ENCODE results near the gene TECPR2.
A peak's percentile ranks its signal among the peaks of the same experiment; 100 is the strongest.
"Not testable (repeated sequence)": the region's sequence is repeated elsewhere in the genome, so short reads cannot be mapped to it uniquely, and the experiment has no call there.

Gene TECPR2

DNA sequence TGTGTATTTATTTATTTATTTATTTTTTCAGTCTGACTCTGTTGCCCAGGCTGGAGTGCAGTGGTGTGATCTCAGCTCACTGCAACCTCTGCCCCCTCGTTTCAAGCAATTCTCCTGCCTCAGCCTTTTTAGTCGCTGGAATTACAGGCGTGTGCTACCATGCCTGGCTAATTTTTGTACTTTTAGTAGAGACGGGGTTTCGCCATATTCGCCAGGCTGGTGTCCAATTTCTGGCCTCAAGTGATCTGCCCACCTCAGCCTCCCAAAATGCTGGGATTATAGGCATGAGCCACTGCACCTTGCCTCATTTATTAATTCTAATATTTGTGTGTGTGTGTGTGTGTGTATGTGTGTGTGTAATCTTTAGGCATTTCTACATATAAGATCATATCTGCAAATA is 33.4 kb upstream of the TECPR2 start:
- DNase-seq; intact Hi-C loops (cut with DNase I): not testable (repeated sequence)

GRCh38 chr14:102330806-102331205 is 31.9 kb upstream of the TECPR2 start:
- intact Hi-C loops (cut with DNase I) = no loop called here
- DNase-seq = no peak

- DNase-seq = no peak
Observed at GRCh38 chr14:102333390-102333789, 29.4 kb upstream of the TECPR2 start.

DNA sequence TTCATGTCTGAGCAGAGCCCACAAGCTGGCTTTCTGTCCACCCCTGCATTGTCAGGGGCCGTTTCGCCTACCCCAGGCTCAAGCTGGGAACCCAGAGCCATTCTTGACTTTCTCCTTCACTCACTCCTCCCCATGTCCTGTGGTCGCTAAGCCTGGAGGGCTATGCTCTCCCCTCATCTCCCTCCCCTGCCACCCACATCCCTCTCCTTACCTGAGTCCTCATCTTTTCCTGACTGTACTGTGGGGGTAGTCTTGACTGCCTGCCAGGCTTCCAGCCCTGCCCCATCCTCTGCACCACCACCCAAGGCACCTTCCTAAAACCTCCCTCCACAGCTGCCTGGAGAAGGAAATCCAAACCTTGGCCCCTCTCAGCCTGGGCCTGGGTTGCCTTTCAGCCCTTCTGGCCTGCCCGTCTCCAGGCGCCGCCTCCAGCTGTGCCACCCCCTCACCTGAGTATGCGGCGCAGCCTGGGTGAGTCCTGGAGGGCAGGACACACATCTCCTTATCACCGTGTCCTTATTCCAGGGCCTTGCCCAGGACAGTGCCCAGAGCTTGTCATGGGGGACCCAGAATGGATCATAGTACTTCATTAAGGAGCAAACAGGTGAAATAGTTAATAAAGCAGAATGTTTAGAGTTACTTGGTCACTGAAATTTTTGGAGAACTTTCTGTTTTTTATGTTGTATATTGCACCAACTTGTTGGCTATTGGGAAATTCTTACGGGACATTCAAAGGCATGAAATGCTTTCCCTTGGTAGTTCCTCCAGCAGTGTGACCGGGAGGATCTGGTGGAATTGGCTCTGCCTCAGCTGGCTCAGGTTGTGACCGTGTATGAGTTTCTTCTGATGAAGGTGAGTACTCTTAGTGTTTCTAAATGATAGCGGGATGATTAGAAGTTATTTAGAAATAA is 28.7 kb upstream of the TECPR2 start:
- DNase-seq = no peak
- intact Hi-C loops (cut with DNase I) = no loop called here

More at GRCh38 chr14:102333390-102333789, 29.4 kb upstream of the TECPR2 start:
- intact Hi-C loops (cut with DNase I) = no loop called here

- intact Hi-C loops (cut with DNase I) = no loop called here
- peak in 1 of 42 donors; percentile 19 for DNase-seq
Observed at GRCh38 chr14:102335163-102335562, 27.6 kb upstream of the TECPR2 start.

- DNase-seq = peak in 7 of 42 donors; percentile 17 to 53 (median 35)
- intact Hi-C loops (cut with DNase I) = no loop called here
Observed at GRCh38 chr14:102338724-102339123, 24.0 kb upstream of the TECPR2 start.

DNA sequence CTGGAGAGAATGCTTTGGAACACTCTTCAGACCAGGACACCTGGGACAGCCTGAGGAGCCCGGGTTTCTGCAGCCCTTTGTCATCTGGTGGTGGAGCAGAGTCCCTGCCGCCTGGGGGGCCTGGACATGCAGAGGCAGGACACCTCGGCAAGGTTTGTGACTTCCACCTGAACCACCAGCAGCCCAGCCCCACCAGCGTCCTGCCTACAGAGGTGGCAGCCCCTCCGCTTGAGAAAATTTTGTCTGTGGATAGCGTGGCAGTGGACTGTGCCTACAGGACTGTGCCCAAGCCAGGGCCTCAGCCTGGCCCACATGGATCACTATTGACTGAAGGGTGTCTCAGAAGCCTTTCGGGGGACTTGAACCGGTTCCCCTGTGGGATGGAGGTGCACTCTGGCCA is 21.2 kb upstream of the TECPR2 start:
- intact Hi-C loops (cut with DNase I) = no loop called here
- no peak for DNase-seq

DNA sequence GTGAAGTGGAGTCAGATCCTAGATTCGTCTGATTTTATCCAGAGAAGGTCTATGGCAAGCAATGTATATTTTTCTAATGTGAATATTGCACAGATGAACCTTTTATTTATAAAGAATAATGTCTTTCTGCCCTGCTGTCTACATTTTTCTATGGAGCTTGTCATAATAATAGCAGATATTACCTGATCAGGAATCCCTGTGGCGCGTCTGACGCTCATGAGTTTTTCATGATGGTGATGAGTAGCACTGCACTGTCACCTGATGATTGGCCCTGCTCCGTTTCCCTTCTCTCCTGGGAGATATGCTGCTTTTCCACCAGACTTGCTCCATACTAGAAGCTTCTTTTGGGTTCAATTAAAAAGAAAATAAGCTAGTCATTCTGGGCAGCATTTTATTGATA is 20.5 kb upstream of the TECPR2 start:
- intact Hi-C loops (cut with DNase I) = no loop called here
- DNase-seq = no peak

DNA sequence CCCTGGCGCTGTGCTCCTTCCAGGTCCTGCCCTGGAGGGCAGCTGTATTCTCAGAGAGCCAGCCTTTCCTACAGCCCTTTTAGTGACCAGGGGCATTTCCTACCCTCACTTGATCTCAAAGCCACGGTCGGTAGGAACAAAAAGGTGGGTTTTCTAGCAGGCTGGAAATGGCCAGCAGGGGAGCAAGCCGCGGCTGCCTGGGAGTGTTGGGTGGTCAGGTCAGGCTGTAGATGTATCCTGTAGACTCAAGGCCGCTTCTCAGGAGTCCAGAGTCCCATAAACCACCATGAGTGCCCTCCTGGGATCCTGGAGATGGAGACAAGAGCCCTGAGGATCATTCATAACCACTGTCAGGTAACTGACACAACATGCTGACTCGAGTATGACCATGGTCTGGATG is 18.7 kb upstream of the TECPR2 start:
- intact Hi-C loops (cut with DNase I) = no loop called here
- DNase-seq = peak in 1 of 42 donors; percentile 28

DNA sequence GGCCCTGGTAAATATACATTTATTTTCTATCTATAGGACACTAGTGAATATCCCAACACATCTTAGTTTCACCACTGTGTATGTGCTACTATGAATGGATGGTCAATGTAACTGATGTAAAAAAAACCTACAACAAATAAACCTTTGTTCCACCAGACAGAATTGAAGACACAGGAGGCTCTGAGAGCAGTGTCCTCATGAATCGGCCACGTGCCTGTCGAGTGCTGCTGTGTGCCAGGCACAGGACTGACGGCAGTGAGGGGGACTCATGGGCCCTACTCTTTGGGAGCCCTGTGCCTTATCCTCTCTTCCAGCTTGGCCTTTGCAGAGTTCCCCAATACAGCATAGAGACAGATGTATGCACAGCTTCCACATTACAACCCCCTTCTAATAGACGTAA is 18.3 kb upstream of the TECPR2 start:
- intact Hi-C loops (cut with DNase I) = no loop called here
- DNase-seq = peak; percentile 64 to 96 (median 90)

DNA sequence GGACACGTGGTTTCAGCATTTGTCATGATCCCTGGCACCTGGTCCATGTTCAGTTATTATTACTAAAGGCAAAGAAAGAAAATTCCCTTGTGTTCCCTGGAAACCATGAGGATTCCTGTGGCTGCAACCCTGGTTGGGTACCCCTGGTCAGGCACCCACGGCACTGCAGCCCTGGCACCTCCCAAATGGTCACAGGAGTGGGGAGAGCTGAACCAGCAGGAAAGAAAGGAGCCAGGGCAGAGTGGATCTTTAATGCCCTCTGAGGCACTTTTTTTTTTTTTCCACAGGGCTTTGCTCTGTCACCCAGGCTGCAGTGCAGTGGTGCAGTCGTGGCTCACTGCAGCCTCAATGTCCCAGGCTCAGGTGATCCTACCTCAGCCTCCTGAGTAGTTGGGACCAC is 17.5 kb upstream of the TECPR2 start:
- intact Hi-C loops (cut with DNase I) = no loop called here

GRCh38 chr14:102346645-102347044 is 16.1 kb upstream of the TECPR2 start:
- intact Hi-C loops (cut with DNase I) = no loop called here
- no peak for DNase-seq

More for the DNA sequence above, 17.5 kb upstream of the TECPR2 start:
- no peak for DNase-seq

GRCh38 chr14:102348376-102348775 is 14.4 kb upstream of the TECPR2 start:
- intact Hi-C loops (cut with DNase I) = no loop called here
- DNase-seq = peak in 1 of 42 donors; percentile 4

GRCh38 chr14:102351023-102351422 is 11.7 kb upstream of the TECPR2 start:
- DNase-seq = peak in 1 of 42 donors; percentile 40
- intact Hi-C loops (cut with DNase I) = no loop called here

DNA sequence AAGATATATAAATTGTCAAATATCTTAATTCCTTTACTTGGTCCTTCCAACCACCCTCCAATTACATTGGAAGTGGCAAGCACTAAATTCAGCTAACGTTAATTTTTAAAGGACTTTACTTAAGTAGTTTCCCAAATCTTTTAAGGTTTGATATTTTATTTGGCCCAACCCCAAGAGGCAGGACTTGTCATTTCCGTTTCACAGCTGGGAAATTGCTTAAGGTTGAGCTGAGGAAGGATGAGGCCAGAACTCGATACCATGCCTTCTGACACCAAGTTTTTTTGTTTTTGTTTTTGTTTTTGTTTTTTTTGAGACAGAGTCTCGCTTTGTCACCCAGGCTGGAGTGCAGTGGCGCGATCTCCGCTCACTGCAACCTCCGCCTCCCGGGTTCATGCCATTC is 11.1 kb upstream of the TECPR2 start:
- DNase-seq; intact Hi-C loops (cut with DNase I): not testable (repeated sequence)

DNA sequence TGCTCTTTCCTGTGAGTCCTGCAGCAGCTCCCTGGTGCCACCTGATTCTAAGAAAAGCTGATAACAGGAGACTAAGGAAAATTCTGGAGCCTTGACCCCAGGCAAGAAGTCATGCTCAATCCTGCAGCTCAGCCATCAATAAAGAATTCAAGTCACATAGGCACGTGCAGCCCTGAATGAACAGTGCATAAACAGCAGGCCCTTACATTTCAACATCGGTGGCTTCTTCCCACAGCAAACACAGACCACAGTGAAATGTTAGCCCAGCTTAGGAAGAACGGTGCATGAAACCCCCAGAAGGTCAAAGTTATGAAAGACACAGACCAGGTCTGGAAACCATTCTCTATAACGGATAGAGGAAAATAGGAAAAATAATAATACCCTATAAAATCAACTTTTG is 10.5 kb upstream of the TECPR2 start:
- intact Hi-C loops (cut with DNase I) = no loop called here
- DNase-seq = peak in 12 of 42 donors; percentile 17 to 72 (median 44)

DNA sequence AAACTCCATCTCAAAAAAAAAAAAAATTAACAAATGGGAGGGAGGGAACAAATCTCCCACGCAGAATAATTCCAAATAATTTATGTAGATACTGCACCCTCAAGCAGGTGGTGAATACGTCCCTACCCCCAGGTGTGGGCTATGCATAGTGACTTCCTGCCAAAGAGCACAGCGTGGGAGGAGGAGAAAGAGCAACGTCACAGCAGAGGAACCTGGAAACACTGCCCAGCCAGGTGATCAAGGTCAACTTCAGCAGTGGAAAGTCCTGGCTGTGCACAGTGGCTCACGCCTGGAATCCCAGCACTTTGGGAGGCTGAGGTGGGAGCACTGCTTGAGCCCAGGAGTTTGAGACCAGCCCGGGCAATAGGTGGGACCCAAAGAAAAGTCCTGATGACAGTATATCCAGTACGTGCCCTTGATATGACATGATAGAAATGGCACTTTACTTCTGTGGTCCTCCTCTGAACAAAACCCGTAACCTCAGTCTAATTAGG is 9.6 kb upstream of the TECPR2 start:
- intact Hi-C loops (cut with DNase I) = no loop called here
- DNase-seq = peak in 4 of 42 donors; percentile 12 to 47 (median 38)

DNA sequence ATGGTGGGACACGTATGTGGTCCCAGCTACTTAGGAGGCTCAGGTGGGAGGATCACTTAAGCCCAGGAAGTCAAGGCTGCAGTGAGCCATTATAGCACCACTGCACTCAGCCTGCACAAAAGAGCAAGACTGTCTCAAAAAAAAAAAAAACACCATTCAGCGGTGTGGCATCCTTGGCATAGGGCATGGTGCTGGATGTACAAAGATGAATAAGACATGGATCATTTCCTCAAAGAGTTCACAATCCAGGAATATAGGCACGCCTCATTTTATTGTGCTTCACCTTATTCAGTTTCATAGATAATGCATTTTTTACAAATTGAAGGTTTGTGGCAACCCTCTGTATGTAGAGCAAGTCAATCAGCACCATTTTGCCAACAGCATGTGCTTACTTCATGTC is 6.5 kb upstream of the TECPR2 start:
- no peak for DNase-seq
- intact Hi-C loops (cut with DNase I) = no loop called here

DNA sequence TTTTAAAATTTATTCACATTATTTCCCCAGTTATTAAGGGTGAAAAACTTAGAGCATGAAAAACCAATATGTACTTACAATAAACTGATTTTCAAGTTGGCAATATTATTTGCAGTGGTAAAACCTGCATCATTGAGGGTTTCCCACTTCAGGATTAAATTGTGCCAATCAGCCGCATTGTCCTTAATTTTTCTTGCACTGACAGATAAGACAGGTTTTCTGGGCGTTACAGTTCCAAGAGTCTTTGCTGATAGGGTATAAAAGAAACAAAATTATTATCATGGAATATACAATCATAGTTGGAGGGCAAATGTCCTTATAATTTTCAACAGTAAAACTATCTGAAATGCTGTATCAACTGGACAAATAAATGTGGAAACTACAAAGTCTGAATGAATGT is 3.4 kb upstream of the TECPR2 start:
- intact Hi-C loops (cut with DNase I) = no loop called here
- no peak for DNase-seq

DNA sequence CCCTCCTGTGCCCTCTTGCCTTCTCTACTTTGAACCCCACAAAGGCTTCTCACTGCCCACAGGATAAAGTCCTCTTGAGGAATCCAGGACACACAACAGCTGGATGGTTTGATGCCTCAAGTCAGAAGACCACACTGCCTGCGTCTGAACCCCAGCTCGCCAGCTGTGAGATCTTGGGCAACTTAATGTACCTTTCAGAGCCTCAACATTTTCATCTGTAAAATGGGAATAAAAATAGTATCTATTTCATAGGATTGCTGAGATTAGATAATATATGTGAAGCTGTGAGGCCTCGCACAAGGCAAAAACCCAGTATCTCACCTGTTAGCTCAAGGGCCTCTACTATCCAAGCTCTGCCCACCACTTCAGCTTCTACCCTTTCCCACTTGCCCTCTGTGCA is 2.4 kb upstream of the TECPR2 start:
- no peak for DNase-seq
- intact Hi-C loops (cut with DNase I) = loop anchor here (10.0 kb wide), 2 partner anchors 54 to 154 kb away; no protein-coding TSS in a partner anchor

GRCh38 chr14:102362084-102362483 is 657 bp upstream of the TECPR2 start:
- intact Hi-C loops (cut with DNase I) = loop anchor here (10.0 kb wide), 2 partner anchors 53 to 153 kb away; no protein-coding TSS in a partner anchor
- peak in 1 of 42 donors; percentile 5 for DNase-seq

All from head of caudate nucleus (tissue), 42 donors.